Prostate gland (tissue), 2 donors: ENCODE results near the gene SAMD4A.

Experiments used
- CTCF ChIP-seq, 4 experiments: fragments of 200-600 bp in 2 of 4; fragments of 450-650 bp in 2 of 4; sonication (generic) in 2 of 4; IDR thresholded peaks; 1 replicate in 3 of 4; 2 replicates in 1 of 4; pipeline ENCODE4 v1.5.1; 2016 to 2019; ENCODE audit warnings: antibody characterized with exemption in 4 of 4, mild to moderate bottlenecking in 2 of 4, moderate library complexity in 2 of 4
- POLR2A ChIP-seq: fragments of 450-650 bp; IDR thresholded peaks from one replicate; pipeline ENCODE4 v1.6.1; 2016; ENCODE audit warnings: antibody characterized with exemption, mild to moderate bottlenecking
- POLR2AphosphoS5 ChIP-seq: sonication (generic); formaldehyde crosslinking; IDR thresholded peaks from one replicate; pipeline ENCODE4 v1.6.1; 2017; ENCODE audit warnings: antibody characterized with exemption

DNA sequence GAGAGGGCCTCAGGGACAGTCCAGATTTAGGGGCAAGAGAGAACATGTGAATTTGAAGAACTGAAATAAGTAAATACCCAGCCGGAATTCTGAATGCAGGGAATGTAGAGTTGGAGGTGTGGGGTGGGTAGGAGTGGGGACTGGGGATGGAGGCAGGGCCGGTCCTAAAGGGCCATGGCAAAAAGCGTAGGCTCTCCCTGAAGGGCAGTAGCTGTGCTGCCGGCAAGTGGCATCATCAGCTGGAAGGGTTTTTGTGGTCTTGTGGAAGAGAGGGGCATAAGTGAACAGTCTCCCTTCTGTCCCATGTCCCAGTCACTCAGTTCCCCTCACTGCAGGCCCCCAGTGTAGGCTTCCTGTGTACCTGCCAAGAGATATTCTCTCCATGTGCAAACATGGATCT lies 231.1 kb downstream of the SAMD4A start:
- TF ChIP-seq CTCF (IDR thresholded peaks at IDR 0.05), result no peak
- TF ChIP-seq POLR2A, result no peak
- no peak for TF ChIP-seq POLR2AphosphoS5
